K562 (cell line): ENCODE data around the gene VANGL1. TPM values are rescaled to one million over a fixed set of nuclear protein-coding genes. Genes with fewer than 3 reads are reported as not detected.

ENCODE experiments used
- ATAC-seq: fragments of 200-7000 bp; cut with Tn5 transposase; 3 replicates; pipeline ENCODE4 v1.9.1; 2020; ENCODE audit warnings: moderate library complexity
- BruUV-seq: library from RNA; stranded (reverse); fragments of 400-500 nt; replicated peaks from 2 replicates; lab custom pipeline; 2021; lab: Mats Ljungman, UMichigan
- CTCF ChIA-PET: fragments of 300-600 bp; formaldehyde crosslinking; extraction: SDS; loops from one replicate; lab custom pipeline; 2021; ENCODE audit warnings: low intra/inter-chr PET ratio; lab: Yijun Ruan, JAX
- POLR2A ChIA-PET: fragments of 300-600, 350-650 bp; sonication (Branson Sonifier 250); formaldehyde crosslinking; extraction: SDS; loops from one replicate; lab custom pipeline; 2021; ENCODE audit warnings: antibody characterized with exemption, inconsistent platforms; lab: Yijun Ruan, JAX
- DNase-seq, 4 experiments: peaks; one replicate each; pipeline versions ENCODE4 v3.0.0 to v3.0.0-alpha.2; 2011 to 2018; ENCODE audit warnings: low spot score in 3 of 4, mixed read lengths in 3 of 4; ENCODE audit errors: extremely low read depth in 1 of 4
- FAIRE-seq: peaks from 2 replicates; lab custom pipeline; 2011; peaks lifted over from hg19 to GRCh38; lab: Jason Lieb, UNC
- H2AFZ ChIP-seq: 2 replicates; pipeline ENCODE4 v1.6.0; 2011; ENCODE audit warnings: low read depth, low read length, control low read depth, inconsistent platforms
- H3K27ac ChIP-seq: fragments of 200-600 bp; 3 replicates; pipeline ENCODE4 v1.8.0; 2011; ENCODE audit warnings: low read depth, mild to moderate bottlenecking, control low read depth, inconsistent platforms, low read length, moderate library complexity, mixed read lengths; ENCODE audit errors: extremely low read depth
- H3K27me3 ChIP-seq, 2 experiments: fragments of 300-600 bp in 1 of 2; 2 replicates in 1 of 2; 3 replicates in 1 of 2; pipeline versions ENCODE4 v1.6.0 to v1.8.0; 2011; ENCODE audit warnings: inconsistent platforms in 2 of 2, low read length in 2 of 2, mild to moderate bottlenecking in 1 of 2, mixed read lengths in 1 of 2, moderate library complexity in 1 of 2; ENCODE audit not compliant: control insufficient read depth in 2 of 2, insufficient read depth in 2 of 2
- H3K36me3 ChIP-seq: fragments of 300-600 bp; 3 replicates; pipeline ENCODE4 v1.8.0; 2011; ENCODE audit warnings: mild to moderate bottlenecking, low read length, inconsistent platforms; ENCODE audit not compliant: control insufficient read depth, insufficient read depth
- H3K4me1 ChIP-seq, 2 experiments: fragments of 200-600 bp in 1 of 2; replicated peaks in 1 of 2; 2 replicates in 1 of 2; 3 replicates in 1 of 2; pipeline versions ENCODE4 v1.5.1 to v1.8.0; 2011; ENCODE audit warnings: inconsistent platforms in 2 of 2, low read length in 2 of 2, mild to moderate bottlenecking in 1 of 2, mixed read lengths in 1 of 2, moderate library complexity in 1 of 2; ENCODE audit not compliant: control insufficient read depth in 2 of 2, insufficient read depth in 2 of 2
- H3K4me2 ChIP-seq: 2 replicates; pipeline ENCODE4 v1.6.1; 2011; ENCODE audit warnings: low read length, control low read depth, inconsistent platforms, mixed read lengths; ENCODE audit not compliant: insufficient read depth
- H3K4me3 ChIP-seq: fragments of 200-600 bp; sonication (generic), shearing (Covaris generic); 2 replicates; pipeline ENCODE4 v1.5.1; 2016; ENCODE audit warnings: control low read depth, inconsistent platforms
- H3K79me2 ChIP-seq: fragments of 200-600 bp; 3 replicates; pipeline ENCODE4 v1.8.0; 2011; ENCODE audit warnings: low read length, inconsistent platforms; ENCODE audit not compliant: control insufficient read depth, insufficient read depth
- H3K9ac ChIP-seq, 2 experiments: 2 replicates each; pipeline versions ENCODE4 v1.6.0 to v1.6.1; 2011; ENCODE audit warnings: low read depth in 2 of 2, low read length in 2 of 2, control low read depth in 1 of 2, inconsistent platforms in 1 of 2, mild to moderate bottlenecking in 1 of 2, mixed read lengths in 1 of 2; ENCODE audit not compliant: insufficient read depth in 1 of 2
- H3K9me1 ChIP-seq: one replicate; pipeline ENCODE4 v1.6.0; 2011; ENCODE audit warnings: inconsistent platforms, mild to moderate bottlenecking, low read length, moderate library complexity; ENCODE audit not compliant: control insufficient read depth, insufficient read depth
- H3K9me3 ChIP-seq: replicated peaks from 2 replicates; pipeline ENCODE4 v1.5.1; 2011; ENCODE audit warnings: low read depth, low read length, inconsistent platforms; ENCODE audit not compliant: control insufficient read depth, insufficient read depth
- H4K20me1 ChIP-seq: replicated peaks from 2 replicates; pipeline ENCODE4 v1.6.1; 2011; ENCODE audit warnings: low read length, inconsistent platforms, mixed read lengths; ENCODE audit not compliant: control insufficient read depth, insufficient read depth
- CEBPZ ChIP-seq: fragments of 150-350 bp; IDR thresholded peaks from 2 replicates; pipeline ENCODE4 v1.6.1; 2014; ENCODE audit warnings: low read depth, mild to moderate bottlenecking, low read length, borderline replicate concordance
- GABPB1 ChIP-seq: sonication (generic); formaldehyde crosslinking; IDR thresholded peaks from 2 replicates; pipeline ENCODE4 v1.8.0; 2022; ENCODE audit warnings: mild to moderate bottlenecking, missing genetic modification reagents
- KAT8 ChIP-seq: fragments of 450-650 bp; IDR thresholded peaks from 2 replicates; pipeline ENCODE4 v1.6.1; 2016; ENCODE audit warnings: low read depth, mild to moderate bottlenecking
- MED1 ChIP-seq: sonication (generic); formaldehyde crosslinking; IDR thresholded peaks from 2 replicates; pipeline ENCODE4 v1.8.1; 2023; ENCODE audit warnings: missing genetic modification reagents, borderline replicate concordance
- MEF2A ChIP-seq: IDR thresholded peaks from 2 replicates; pipeline ENCODE4 v1.6.1; 2011; ENCODE audit warnings: low read depth, mild to moderate bottlenecking, low read length, moderate library complexity; ENCODE audit not compliant: control insufficient read depth
- MYNN ChIP-seq, 2 experiments: sonication (generic); formaldehyde crosslinking in 1 of 2; IDR thresholded peaks; 2 replicates each; pipeline versions ENCODE4 v1.5.0 to v1.6.1; 2016 to 2020; ENCODE audit warnings: antibody characterized with exemption in 1 of 2, missing genetic modification reagents in 1 of 2
- PATZ1 ChIP-seq: fragments of 250-450 bp; sonication (Bioruptor Pico); IDR thresholded peaks from 2 replicates; pipeline ENCODE4 v1.5.0; 2020; ENCODE audit warnings: mild to moderate bottlenecking, borderline replicate concordance
- PHTF2 ChIP-seq: fragments of 250-450 bp; sonication (Bioruptor Pico); IDR thresholded peaks from 2 replicates; pipeline ENCODE4 v1.5.0; 2021; ENCODE audit warnings: mild to moderate bottlenecking
- PTTG1 ChIP-seq: fragments of 450-650 bp; IDR thresholded peaks from 2 replicates; pipeline ENCODE4 v1.6.1; 2016; ENCODE audit warnings: low read depth, mild to moderate bottlenecking, missing genetic modification characterization, missing compliant biosample characterization
- TAF15 ChIP-seq: fragments of 200-400 bp; formaldehyde crosslinking; IDR thresholded peaks from 2 replicates; pipeline ENCODE4 v1.6.1; 2017; ENCODE audit warnings: mild to moderate bottlenecking, low read depth, low read length, moderate library complexity
- UBTF ChIP-seq, 2 experiments: IDR thresholded peaks; 2 replicates each; pipeline ENCODE4 v1.6.1; 2012; ENCODE audit warnings: improper control_type of control experiment in 2 of 2, low read depth in 2 of 2, low read length in 2 of 2, borderline replicate concordance in 1 of 2
- ZKSCAN8 ChIP-seq: fragments of 200-800 bp; sonication (Bioruptor generic); IDR thresholded peaks from 2 replicates; pipeline ENCODE4 v1.6.1; 2016; ENCODE audit warnings: missing genetic modification characterization, missing compliant biosample characterization
- ZNF12 ChIP-seq: sonication (generic); formaldehyde crosslinking; IDR thresholded peaks from 2 replicates; pipeline ENCODE4 v1.4.0; 2020; ENCODE audit warnings: mild to moderate bottlenecking, missing genetic modification reagents
- WGBS: fragments of 100-300 bp; shearing (Covaris generic); methylation state at CpG from one replicate; pipeline ENCODE4 v1.1.6; 2016; ENCODE audit warnings: low coverage, mixed read lengths; ENCODE audit not compliant: insufficient coverage; ENCODE audit errors: missing lambda C conversion rate; 5-methylcytosine and 5-hydroxymethylcytosine counted together
- in situ Hi-C: fragments of 300-500 bp; cut with MboI; formaldehyde crosslinking; loops from 4 replicates; pipeline ENCODE4 v1.15.0; 2018; ENCODE audit warnings: inconsistent platforms, mixed read lengths
- intact Hi-C: fragments of 100-400 bp; cut with micrococcal nuclease; formaldehyde crosslinking; loops from 2 replicates; pipeline ENCODE4 v1.14.2; 2022
- polyA plus RNA-seq, 8 experiments: library from polyadenylated mRNA; depleted of rRNA in 4 of 8; stranded (reverse) in 5 of 8; unstranded in 3 of 8; fragments of >200 nt; fragmentation: Nextera tagmentation in 2 of 8; fragmentation: Illumina TruSeq in 1 of 8; extraction: Ambion mirVana in 2 of 8; extraction: Trizol in 1 of 8; gene quantifications; 2 replicates each; pipeline versions ENCODE4 v1.2.1 to v1.2.3, GENCODE V29; 2011 to 2014; ENCODE audit warnings: inconsistent platforms in 1 of 8, missing spikeins in 1 of 8
- total RNA-seq, 7 experiments: library from RNA; depleted of rRNA in 6 of 7; stranded (reverse); fragments of >200 nt in 6 of 7; fragmentation: Illumina TruSeq in 2 of 7; extraction: Trizol in 2 of 7; gene quantifications; 2 replicates each; pipeline versions ENCODE4 v1.2.1 to v1.2.3, GENCODE V29; 2011 to 2021; ENCODE audit warnings: low replicate concordance in 1 of 7

Gene VANGL1
- total and polyA plus RNA-seq, 9 of the 15 experiments (the other 6 are each of a cell fraction or from before 2014, with no cell fraction given) = 0.90 to 12.8 (median 9.6) TPM

- Histone ChIP-seq H3K27me3 (no peaks in the 10 kb centered on the region), H3K4me2 (no peak overlapping the region), H3K9me1 (peaks cover 5% of the 10 kb centered on the region), H3K9me3 (no peaks in the 10 kb centered on the region), H3K4me1 (peaks cover 0 to 3% of the 10 kb centered on the region in 2 experiments; a peak in 1 of 5 replicates), H2AFZ (no peak overlapping the region), H3K9ac (no peak overlapping the region), H3K36me3 (peaks cover 50% of the 10 kb centered on the region), H4K20me1 (peaks cover 5% of the 10 kb centered on the region; the same call in 1 of the 2 replicates), H3K27ac (no peak overlapping the region), H3K4me3 (no peak overlapping the region), H3K79me2 (no peaks in the 10 kb centered on the region)
- no peak for DNase-seq
- 100% methylated on average over 5 of the region's 5 CpGs for WGBS
- ChIA-PET CTCF (no interaction called here), POLR2A (interaction anchor here (0.6 to 3.1 kb wide), 3 partner anchors 9 to 1980 kb away, joined by 3 to 15 read pairs (median 4); no protein-coding TSS in a partner anchor)
- intact Hi-C loops (no loop called here), in situ Hi-C loops (no loop called here)
- BruUV-seq = no TSS peak
- FAIRE-seq = no peak
- no peak for ATAC-seq
- TF ChIP-seq PTTG1 (no peak), PATZ1 (no peak), ZKSCAN8 (CRISPR knock-in tag) (no peak), UBTF (IDR thresholded peaks at IDR 0.05; ENCODE audit: borderline replicate concordance in 1 of 2, low read depth in 2 of 2, low read length in 2 of 2) (no peak), KAT8 (no peak), PHTF2 (CRISPR knock-in tag) (no peak), MED1 (CRISPR knock-in tag) (no peak), TAF15 (no peak), ZNF12 (CRISPR knock-in tag) (no peak), MEF2A (no peak), MYNN (IDR thresholded peaks at IDR 0.05) (no peak), MYNN (CRISPR knock-in tag; IDR thresholded peaks at IDR 0.05) (no peak), GABPB1 (CRISPR knock-in tag) (no peak), CEBPZ (no peak)
Measured at GRCh38 chr1:115680730-115681111, 39.0 kb downstream of the VANGL1 start.
